Breast epithelium (tissue), 4 donors: ENCODE measurements around the gene RSRC2. TPM values are rescaled to one million over a fixed set of nuclear protein-coding genes. Genes with fewer than 3 reads are reported as not detected.
"Not testable (repeated sequence)": the region's sequence is repeated elsewhere in the genome, so short reads cannot be mapped to it uniquely, and the experiment has no call there.

Experiments
- DNase-seq, 2 donors: peaks; one replicate each; pipeline ENCODE4 v3.0.0-alpha.2; 2019; ENCODE audit warnings: low spot score in 2 of 2
- H3K27ac ChIP-seq, 2 donors: fragments of 200-600 bp; sonication (generic) in 1 of 2; one replicate each; pipeline ENCODE4 v1.5.1; 2016 to 2019; ENCODE audit warnings: mild to moderate bottlenecking in 1 of 2
- H3K27me3 ChIP-seq, 2 donors: fragments of 200-600 bp; sonication (generic) in 1 of 2; one replicate each; pipeline versions ENCODE4 v1.5.1 to v1.6.0; 2017 to 2019; ENCODE audit warnings: control low read depth in 1 of 2, mild to moderate bottlenecking in 1 of 2
- H3K36me3 ChIP-seq: fragments of 200-600 bp; one replicate; pipeline ENCODE4 v1.5.1; 2019
- H3K4me1 ChIP-seq, 2 donors: fragments of 200-600 bp; sonication (generic); one replicate each; pipeline ENCODE4 v1.5.1; 2016 to 2019; ENCODE audit warnings: control low read depth in 1 of 2
- H3K4me3 ChIP-seq, 3 donors: fragments of 200-600 bp; sonication (generic); 1 replicate in 2 of 3; 2 replicates in 1 of 3; pipeline ENCODE4 v1.5.1; 2016 to 2019; ENCODE audit warnings: mild to moderate bottlenecking in 3 of 3, moderate library complexity in 2 of 3
- H3K9me3 ChIP-seq, 2 donors: fragments of 200-600 bp; sonication (generic) in 1 of 2; one replicate each; pipeline ENCODE4 v1.5.1; 2016 to 2019; ENCODE audit warnings: control low read depth in 1 of 2
- CTCF ChIP-seq, 3 donors: fragments of 450-650 bp; IDR thresholded peaks; one replicate each; pipeline ENCODE4 v1.5.1; 2016 to 2017; ENCODE audit warnings: antibody characterized with exemption in 3 of 3, mild to moderate bottlenecking in 3 of 3, moderate library complexity in 3 of 3
- POLR2A ChIP-seq: fragments of 450-650 bp; IDR thresholded peaks from one replicate; pipeline ENCODE4 v1.6.1; 2016; ENCODE audit warnings: antibody characterized with exemption, mild to moderate bottlenecking, moderate library complexity
- POLR2AphosphoS5 ChIP-seq, 3 donors: sonication (generic); formaldehyde crosslinking; IDR thresholded peaks; one replicate each; pipeline ENCODE4 v1.6.1; 2017; ENCODE audit warnings: antibody characterized with exemption in 3 of 3
- intact Hi-C: fragments of 100-400 bp; cut with DNase I; formaldehyde crosslinking; loops from one replicate; pipeline ENCODE4 v1.15.1; 2023; ENCODE audit warnings: low total_unique reads
- total RNA-seq, 3 donors: library from RNA; depleted of rRNA; stranded (reverse); fragments of >200 nt; gene quantifications; one replicate each; pipeline ENCODE4 v1.1.0, GENCODE V29; 2016

RSRC2 gene
- total RNA-seq, 3 donors from 2014 or later, result 85.5 to 122 (median 112) TPM

- peaks cover 5% of the 10 kb centered on the region for H3K36me3 ChIP-seq
- no peak for DNase-seq
- H3K4me1 ChIP-seq, result peaks cover 0 to 9% of the 10 kb centered on the region in 2 donors
- no peak overlapping the region for H3K27ac ChIP-seq
- intact Hi-C loops, result loop anchor here (10.0 kb wide), 1 partner anchor 100 kb away; no protein-coding TSS in a partner anchor
- no peaks in the 10 kb centered on the region for H3K27me3 ChIP-seq
- TF ChIP-seq POLR2A, result no peak
- no peak for TF ChIP-seq POLR2AphosphoS5 (IDR thresholded peaks at IDR 0.05)
- no peak for TF ChIP-seq CTCF (IDR thresholded peaks at IDR 0.05)
- H3K4me3 ChIP-seq, result no peak overlapping the region
- no peaks in the 10 kb centered on the region for H3K9me3 ChIP-seq
These were observed 31.5 kb downstream of the RSRC2 start for GRCh38 chr12:122495258-122495657.

- not testable (repeated sequence) for H3K27me3 ChIP-seq, DNase-seq, H3K4me3 ChIP-seq, H3K27ac ChIP-seq, H3K36me3 ChIP-seq, H3K4me1 ChIP-seq, H3K9me3 ChIP-seq
- intact Hi-C loops, result loop anchor here (10.0 kb wide), 1 partner anchor 98 kb away; no protein-coding TSS in a partner anchor
These were observed 33.5 kb downstream of the RSRC2 start for GRCh38 chr12:122493222-122493621.

GRCh38 chr12:122491991-122492390 is 34.7 kb downstream of the RSRC2 start:
- Histone ChIP-seq H3K4me3 (no peak overlapping the region), H3K27me3 (no peaks in the 10 kb centered on the region), H3K4me1 (no peaks in the 10 kb centered on the region), H3K36me3 (peaks cover 9% of the 10 kb centered on the region), H3K27ac (no peak overlapping the region), H3K9me3 (no peaks in the 10 kb centered on the region)
- intact Hi-C loops, result loop anchor here (10.0 kb wide), 1 partner anchor 97 kb away; no protein-coding TSS in a partner anchor
- TF ChIP-seq POLR2AphosphoS5 (IDR thresholded peaks at IDR 0.05), result no peak
- TF ChIP-seq CTCF (IDR thresholded peaks at IDR 0.05), result no peak
- TF ChIP-seq POLR2A, result no peak
- DNase-seq, result no peak

- no peak for DNase-seq
- TF ChIP-seq POLR2AphosphoS5 (IDR thresholded peaks at IDR 0.05) (no peak), CTCF (IDR thresholded peaks at IDR 0.05) (no peak), POLR2A (no peak)
- Histone ChIP-seq H3K4me1 (no peaks in the 10 kb centered on the region), H3K36me3 (peaks cover 9% of the 10 kb centered on the region), H3K27ac (no peak overlapping the region), H3K27me3 (no peaks in the 10 kb centered on the region), H3K9me3 (no peaks in the 10 kb centered on the region), H3K4me3 (no peak overlapping the region)
- intact Hi-C loops, result no loop called here
These were observed 37.7 kb downstream of the RSRC2 start for GRCh38 chr12:122489038-122489437.

- H3K27me3 ChIP-seq, intact Hi-C loops, H3K27ac ChIP-seq, H3K9me3 ChIP-seq, DNase-seq, H3K4me3 ChIP-seq, H3K4me1 ChIP-seq, H3K36me3 ChIP-seq: not testable (repeated sequence)
These were observed 38.9 kb downstream of the RSRC2 start for GRCh38 chr12:122487807-122488206.

- TF ChIP-seq POLR2A (no peak), CTCF (IDR thresholded peaks at IDR 0.05) (no peak), POLR2AphosphoS5 (IDR thresholded peaks at IDR 0.05) (no peak)
- Histone ChIP-seq H3K36me3 (peaks cover 7% of the 10 kb centered on the region), H3K9me3 (no peaks in the 10 kb centered on the region), H3K4me3 (no peak overlapping the region), H3K4me1 (no peaks in the 10 kb centered on the region), H3K27me3 (no peaks in the 10 kb centered on the region), H3K27ac (no peak overlapping the region)
- intact Hi-C loops, result no loop called here
- no peak for DNase-seq
These were observed 39.8 kb downstream of the RSRC2 start for GRCh38 chr12:122486805-122487426.

- H3K4me3 ChIP-seq, H3K4me1 ChIP-seq, DNase-seq, H3K36me3 ChIP-seq, H3K27ac ChIP-seq, H3K9me3 ChIP-seq, intact Hi-C loops, H3K27me3 ChIP-seq: not testable (repeated sequence)
These were observed 40.4 kb downstream of the RSRC2 start for GRCh38 chr12:122486360-122486759.

GRCh38 chr12:122484385-122484784 is 42.4 kb downstream of the RSRC2 start:
- H3K27ac ChIP-seq, intact Hi-C loops, H3K9me3 ChIP-seq, H3K4me1 ChIP-seq, H3K36me3 ChIP-seq, DNase-seq, H3K27me3 ChIP-seq, H3K4me3 ChIP-seq: not testable (repeated sequence)
